ENCODE measurements around the gene TMEM204. TPM values are rescaled to one million over a fixed set of nuclear protein-coding genes. Genes with fewer than 3 reads are reported as not detected.

The TMEM204 gene
- total RNA-seq, 1 experiment from 2014 or later = 0.42 TPM

DNA sequence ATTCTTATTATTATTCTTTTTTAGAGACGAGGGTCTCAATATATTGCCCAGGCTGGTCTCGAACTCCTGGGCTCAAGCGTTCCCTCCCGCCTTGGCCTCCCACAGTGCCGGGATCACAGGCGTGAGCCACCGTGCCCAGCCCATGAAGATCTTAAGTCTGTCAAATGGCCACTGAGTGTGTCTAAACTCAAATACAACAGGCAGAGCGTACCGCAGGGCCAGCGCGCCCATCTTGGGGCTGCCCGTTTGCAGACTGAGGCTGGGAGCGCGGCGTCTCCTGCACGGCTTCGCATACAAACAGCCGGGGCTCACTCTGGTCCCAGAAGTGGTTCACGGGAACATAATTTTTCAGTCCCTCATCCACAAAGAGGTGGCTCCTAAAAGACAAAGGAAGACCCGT, 30.3 kb downstream of the TMEM204 start:
- Histone ChIP-seq H3K27me3 (ENCODE audit: control insufficient read depth, insufficient read depth, low read length) (no peaks in the 10 kb centered on the region), H3K4me3 (ENCODE audit: insufficient read depth, low read depth, low read length) (no peak overlapping the region), H3K36me3 (replicated peaks; ENCODE audit: control insufficient read depth, insufficient read depth, low read length) (peaks cover 4% of the 10 kb centered on the region)
- DNase-seq = no peak

DNA sequence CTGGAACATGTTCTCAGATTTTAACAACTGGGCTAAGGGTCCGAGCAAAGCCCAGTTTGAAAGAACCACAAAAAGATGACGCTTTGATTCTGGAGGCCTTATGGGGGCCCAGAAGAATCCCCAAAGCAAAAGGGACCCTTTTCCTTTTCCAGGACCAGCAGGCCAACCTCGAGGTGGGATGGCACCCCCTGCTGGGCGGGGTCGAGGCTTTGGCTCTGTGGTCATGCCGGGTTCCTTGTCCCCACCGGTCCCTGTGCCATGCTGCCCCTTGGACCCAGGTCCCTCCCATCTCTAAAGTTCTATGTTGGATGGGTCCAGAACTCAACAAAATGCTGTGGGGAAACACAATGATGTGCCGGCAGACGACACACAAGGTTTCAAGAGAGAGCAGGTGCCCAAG, 30.9 kb downstream of the TMEM204 start:
- Histone ChIP-seq H3K4me3 (ENCODE audit: insufficient read depth, low read depth, low read length) (no peak overlapping the region), H3K36me3 (replicated peaks; ENCODE audit: control insufficient read depth, insufficient read depth, low read length) (peaks cover 4% of the 10 kb centered on the region), H3K27me3 (ENCODE audit: control insufficient read depth, insufficient read depth, low read length) (no peaks in the 10 kb centered on the region)
- DNase-seq = no peak

DNA sequence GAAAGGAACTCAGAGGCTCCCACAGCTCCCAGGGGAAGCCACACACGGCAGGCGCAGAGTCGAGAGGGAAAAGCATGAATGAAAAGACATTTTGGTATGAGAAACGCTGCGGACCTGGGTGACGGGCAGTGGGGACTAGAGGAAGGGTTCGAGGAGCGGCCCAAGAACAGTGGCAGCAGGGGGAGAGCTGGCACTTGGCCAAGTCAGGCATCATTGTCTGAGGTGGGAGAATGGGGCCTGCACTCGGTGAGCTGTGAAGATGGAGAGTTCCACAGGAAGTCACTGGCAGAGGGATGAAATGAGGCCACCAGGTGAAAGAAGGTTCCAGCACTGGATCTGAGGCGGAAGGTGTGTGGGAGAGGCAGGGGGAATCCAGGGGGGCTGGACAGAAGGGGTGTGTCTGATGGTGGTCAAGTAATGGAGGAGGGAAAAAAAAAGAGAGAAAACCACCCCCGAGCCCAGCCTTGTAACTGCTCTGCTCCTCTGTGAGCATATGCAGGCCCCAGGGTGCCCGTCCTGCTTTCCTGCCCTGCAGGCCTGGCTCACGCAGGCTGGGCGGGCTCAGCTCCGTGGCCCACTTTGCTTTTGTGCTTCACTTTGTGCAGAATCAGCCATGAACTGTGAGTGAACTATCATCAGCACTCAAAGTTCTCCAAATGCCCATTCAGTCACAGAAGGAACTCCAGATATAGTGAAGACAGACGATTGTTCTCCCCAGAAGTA, 31.8 kb downstream of the TMEM204 start:
- no peak for DNase-seq
- H3K27me3 ChIP-seq (ENCODE audit: control insufficient read depth, insufficient read depth, low read length) = no peaks in the 10 kb centered on the region
- peaks cover 4% of the 10 kb centered on the region for H3K36me3 ChIP-seq (replicated peaks; ENCODE audit: control insufficient read depth, insufficient read depth, low read length)
- H3K4me3 ChIP-seq (ENCODE audit: insufficient read depth, low read depth, low read length) = no peak overlapping the region

DNA sequence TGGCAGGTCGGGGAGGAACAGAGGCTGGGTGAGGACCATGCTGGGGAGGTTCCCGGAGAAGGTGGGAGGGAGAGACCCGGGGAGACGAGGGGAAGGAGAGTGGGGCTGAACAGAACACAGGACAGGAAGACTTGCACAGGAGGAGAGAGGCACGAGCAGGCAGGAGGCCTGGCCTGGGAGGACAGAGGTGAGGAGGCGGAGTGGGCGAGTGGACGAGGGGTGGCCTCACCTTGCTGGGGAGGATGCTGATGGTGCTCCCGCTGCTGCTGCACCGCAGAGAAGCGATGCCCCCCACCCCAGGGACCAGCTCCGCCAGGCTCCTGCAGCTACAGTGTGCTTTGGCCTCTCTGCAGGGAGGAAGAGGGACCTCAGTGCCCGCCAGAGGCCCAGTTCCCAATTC, 34.5 kb downstream of the TMEM204 start:
- H3K36me3 ChIP-seq (replicated peaks; ENCODE audit: control insufficient read depth, insufficient read depth, low read length) = no peaks in the 10 kb centered on the region
- no peak for DNase-seq
- H3K4me3 ChIP-seq (ENCODE audit: insufficient read depth, low read depth, low read length) = no peak overlapping the region
- no peaks in the 10 kb centered on the region for H3K27me3 ChIP-seq (ENCODE audit: control insufficient read depth, insufficient read depth, low read length)

DNA sequence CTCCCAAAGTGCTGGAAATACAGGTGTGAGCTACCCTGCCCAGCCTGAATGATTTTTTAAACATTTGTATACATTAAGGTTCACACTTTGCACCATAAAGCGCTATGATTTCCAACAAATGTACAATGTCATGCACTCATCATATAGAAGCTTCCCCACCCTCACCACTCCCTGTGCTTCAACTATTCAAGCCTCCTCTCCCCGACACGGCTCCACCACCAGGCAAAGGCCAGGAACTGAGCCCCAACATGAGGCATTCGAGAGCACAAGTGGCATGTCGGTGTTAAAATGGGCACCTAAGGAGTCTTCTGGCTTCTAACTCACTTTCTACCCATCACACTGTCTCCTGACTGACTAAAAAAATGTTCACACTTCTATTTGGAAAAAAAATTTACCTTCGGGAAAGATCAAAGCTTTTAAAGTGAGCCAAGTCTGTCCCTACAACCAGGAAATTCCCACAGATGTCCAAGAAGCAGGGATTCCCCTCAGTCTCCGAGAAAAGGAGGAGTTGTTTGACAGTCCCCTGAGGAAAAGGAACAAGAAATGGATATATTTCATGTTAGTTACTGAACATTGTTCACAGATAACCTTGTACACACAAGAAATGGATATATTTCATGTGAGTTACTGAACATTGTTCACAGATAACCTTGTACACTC, 37.7 kb downstream of the TMEM204 start:
- Histone ChIP-seq H3K36me3 (replicated peaks; ENCODE audit: control insufficient read depth, insufficient read depth, low read length) (no peaks in the 10 kb centered on the region), H3K4me3 (ENCODE audit: insufficient read depth, low read depth, low read length) (no peak overlapping the region), H3K27me3 (ENCODE audit: control insufficient read depth, insufficient read depth, low read length) (no peaks in the 10 kb centered on the region)
- DNase-seq = no peak

DNA sequence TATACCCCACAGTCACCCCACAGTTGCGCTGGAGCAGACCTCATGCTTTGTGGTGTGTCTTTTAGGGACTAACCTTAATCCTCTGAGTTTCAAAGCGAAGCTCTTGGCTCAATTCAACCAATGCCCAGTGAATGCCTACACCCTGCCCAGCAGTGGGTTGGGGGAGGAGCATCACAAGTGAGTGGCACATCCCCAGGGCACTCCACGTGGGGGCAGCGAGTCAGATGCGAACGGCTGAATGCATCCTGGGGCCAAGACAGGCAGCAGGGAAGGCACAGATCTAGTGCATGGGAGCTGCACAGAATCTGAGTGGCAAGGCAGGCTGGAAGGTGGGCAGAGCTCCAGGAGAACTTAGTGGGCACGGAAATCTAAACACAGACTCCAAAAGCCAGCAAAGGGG, 39.2 kb downstream of the TMEM204 start:
- H3K4me3 ChIP-seq (ENCODE audit: insufficient read depth, low read depth, low read length) = no peak overlapping the region
- DNase-seq = no peak
- H3K36me3 ChIP-seq (replicated peaks; ENCODE audit: control insufficient read depth, insufficient read depth, low read length) = no peaks in the 10 kb centered on the region; the same call in 1 of the 2 replicates
- no peaks in the 10 kb centered on the region for H3K27me3 ChIP-seq (ENCODE audit: control insufficient read depth, insufficient read depth, low read length)

DNA sequence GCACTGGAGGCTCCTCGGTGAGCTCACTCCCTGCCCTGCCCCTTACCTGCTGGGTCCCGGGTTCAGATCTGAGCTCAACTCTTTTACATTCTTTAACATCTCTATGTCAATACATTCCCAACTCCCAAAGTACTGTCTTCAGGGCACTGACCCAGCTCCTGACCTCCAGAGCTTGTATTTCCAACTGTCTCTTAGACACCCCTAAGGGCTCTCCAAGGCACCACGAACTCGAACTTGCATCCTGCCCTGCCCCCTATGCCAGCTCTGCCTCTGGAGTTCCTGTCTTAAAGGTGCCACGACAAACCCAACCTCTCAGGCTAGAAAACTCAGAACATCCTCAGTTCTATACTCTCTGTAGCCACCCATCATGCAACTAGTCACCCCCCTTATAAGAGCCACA, 39.8 kb downstream of the TMEM204 start:
- DNase-seq = no peak
- no peak overlapping the region for H3K4me3 ChIP-seq (ENCODE audit: insufficient read depth, low read depth, low read length)
- H3K27me3 ChIP-seq (ENCODE audit: control insufficient read depth, insufficient read depth, low read length) = no peaks in the 10 kb centered on the region
- H3K36me3 ChIP-seq (replicated peaks; ENCODE audit: control insufficient read depth, insufficient read depth, low read length) = no peaks in the 10 kb centered on the region; the same call in 1 of the 2 replicates

DNA sequence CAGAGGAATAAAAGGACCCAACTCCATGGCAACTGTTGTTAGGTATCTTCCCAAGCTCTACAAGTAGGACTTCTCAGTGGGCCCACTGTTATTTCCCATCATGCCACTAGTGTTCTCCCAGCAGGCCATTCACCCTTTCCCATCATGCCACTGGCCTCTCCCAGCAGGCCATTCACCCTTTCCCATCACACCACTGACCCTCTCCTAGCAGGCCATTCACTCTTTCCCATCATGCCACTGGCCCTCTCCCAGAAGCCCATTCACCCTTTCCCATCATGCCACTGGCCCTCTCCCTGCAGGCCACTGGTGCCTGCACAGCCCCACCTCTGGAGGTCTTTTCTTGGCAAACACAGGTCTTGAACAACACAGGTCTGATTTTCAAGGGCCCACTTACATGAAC, 42.1 kb downstream of the TMEM204 start:
- Histone ChIP-seq H3K27me3 (ENCODE audit: control insufficient read depth, insufficient read depth, low read length) (no peaks in the 10 kb centered on the region), H3K4me3 (ENCODE audit: insufficient read depth, low read depth, low read length) (no peak overlapping the region), H3K36me3 (replicated peaks; ENCODE audit: control insufficient read depth, insufficient read depth, low read length) (peaks cover 2% of the 10 kb centered on the region)
- no peak for DNase-seq

DNA sequence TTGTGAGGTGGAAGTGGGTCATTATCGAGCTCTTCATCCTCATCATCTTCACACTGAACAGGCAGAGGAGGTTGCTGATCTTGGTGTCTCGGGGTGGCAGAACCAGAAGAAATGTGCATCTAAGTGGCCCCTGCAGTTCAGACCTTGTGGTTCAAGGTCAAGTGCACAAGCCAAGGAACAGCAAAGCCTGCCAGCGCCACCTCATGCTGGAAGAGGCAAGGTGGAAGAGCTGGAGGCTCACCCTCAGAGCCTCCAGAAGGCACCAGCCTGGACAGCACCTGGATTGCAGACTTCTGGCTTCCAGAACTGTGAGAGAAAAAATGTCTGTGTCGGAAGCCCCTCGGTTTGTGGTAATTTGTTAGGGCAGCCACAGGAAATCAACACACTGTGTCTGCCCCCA, 45.7 kb downstream of the TMEM204 start:
- Histone ChIP-seq H3K36me3 (replicated peaks; ENCODE audit: control insufficient read depth, insufficient read depth, low read length) (peaks cover 2% of the 10 kb centered on the region), H3K4me3 (ENCODE audit: insufficient read depth, low read depth, low read length) (no peak overlapping the region), H3K27me3 (ENCODE audit: control insufficient read depth, insufficient read depth, low read length) (no peaks in the 10 kb centered on the region)
- no peak for DNase-seq

DNA sequence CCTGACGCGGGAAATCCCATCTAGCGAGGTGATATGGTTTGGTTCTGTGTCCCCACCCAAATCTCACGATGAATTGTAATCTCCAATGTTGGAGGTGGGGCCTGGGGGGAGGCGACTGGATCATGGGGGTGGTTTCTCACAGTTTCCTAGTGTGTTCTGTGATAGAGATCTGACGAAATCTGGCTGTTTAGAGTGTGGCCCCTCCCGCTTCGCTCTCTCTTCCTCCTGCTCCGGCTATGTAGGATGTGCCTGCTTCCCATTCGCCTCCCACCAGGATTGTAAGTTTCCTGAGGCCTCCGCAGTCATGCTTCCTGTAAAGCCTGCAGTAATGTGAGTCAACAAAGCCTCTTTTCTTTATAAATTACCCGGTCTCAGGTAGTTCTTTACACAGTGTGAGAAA, 46.8 kb downstream of the TMEM204 start:
- H3K36me3 ChIP-seq (replicated peaks; ENCODE audit: control insufficient read depth, insufficient read depth, low read length) = peaks cover 2% of the 10 kb centered on the region
- no peaks in the 10 kb centered on the region for H3K27me3 ChIP-seq (ENCODE audit: control insufficient read depth, insufficient read depth, low read length)
- H3K4me3 ChIP-seq (ENCODE audit: insufficient read depth, low read depth, low read length) = no peak overlapping the region
- DNase-seq = no peak

DNA sequence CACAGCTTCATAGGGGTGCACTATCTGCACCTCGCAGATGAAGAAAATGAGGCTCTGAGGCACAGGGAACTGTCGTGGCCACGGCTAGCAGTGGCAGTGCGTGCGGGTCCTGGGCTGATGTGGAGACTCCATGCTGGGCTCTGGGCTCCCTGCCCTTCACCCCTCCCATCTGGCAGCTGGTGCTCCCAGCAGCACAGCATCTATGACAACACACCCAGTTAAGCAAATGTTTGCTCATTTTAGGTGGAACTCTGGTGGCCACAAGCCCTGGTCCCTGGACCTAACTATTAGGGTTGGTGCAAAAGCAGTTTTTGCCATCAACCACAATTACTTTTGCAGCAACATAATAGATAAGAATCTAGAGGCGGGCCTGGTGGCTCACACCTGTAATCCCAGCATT, 47.5 kb downstream of the TMEM204 start:
- no peak overlapping the region for H3K4me3 ChIP-seq (ENCODE audit: insufficient read depth, low read depth, low read length)
- H3K27me3 ChIP-seq (ENCODE audit: control insufficient read depth, insufficient read depth, low read length) = no peaks in the 10 kb centered on the region
- peaks cover 2% of the 10 kb centered on the region for H3K36me3 ChIP-seq (replicated peaks; ENCODE audit: control insufficient read depth, insufficient read depth, low read length)
- DNase-seq = no peak

DNA sequence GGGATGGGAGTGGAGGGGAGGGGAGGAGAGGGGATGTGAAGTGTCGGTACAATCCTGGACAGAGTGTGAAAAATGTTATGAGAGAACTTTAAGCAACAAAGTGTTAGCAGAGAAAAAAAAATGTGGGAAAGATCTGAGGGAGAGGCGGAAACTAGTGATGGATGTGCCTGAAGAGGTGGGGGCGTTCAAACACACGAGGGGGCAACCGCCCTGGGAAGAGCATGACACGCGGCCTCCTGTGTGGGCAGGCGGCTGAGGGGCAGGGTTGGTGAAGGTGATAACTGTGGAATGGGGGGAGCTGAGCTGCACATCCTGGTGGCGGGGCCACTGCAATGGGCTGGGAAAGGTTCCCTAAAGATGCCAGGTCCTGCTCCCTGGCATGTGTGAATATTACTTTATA, 48.3 kb downstream of the TMEM204 start:
- Histone ChIP-seq H3K36me3 (replicated peaks; ENCODE audit: control insufficient read depth, insufficient read depth, low read length) (peaks cover 2% of the 10 kb centered on the region), H3K27me3 (ENCODE audit: control insufficient read depth, insufficient read depth, low read length) (no peaks in the 10 kb centered on the region), H3K4me3 (ENCODE audit: insufficient read depth, low read depth, low read length) (no peak overlapping the region)
- no peak for DNase-seq

DNA sequence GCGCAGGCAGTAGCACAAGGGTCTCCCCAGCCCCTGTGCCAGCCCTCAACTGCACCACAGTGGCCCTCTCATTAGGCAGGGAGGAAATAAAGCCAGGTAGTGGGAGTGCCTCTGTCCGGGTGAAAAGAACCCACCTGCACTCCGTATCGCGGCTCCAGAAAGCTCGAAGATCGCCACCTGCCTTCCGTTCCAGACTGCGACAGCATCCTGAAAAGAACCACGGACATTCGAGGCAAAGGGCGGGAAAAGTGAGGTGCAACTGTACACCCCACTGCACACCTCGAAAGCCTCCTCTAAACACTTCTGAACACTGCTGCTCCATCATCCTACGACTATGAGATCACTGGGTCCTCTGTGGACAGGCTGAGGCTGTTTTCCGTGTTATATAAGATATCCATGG, 49.7 kb downstream of the TMEM204 start:
- Histone ChIP-seq H3K4me3 (ENCODE audit: insufficient read depth, low read depth, low read length) (no peak overlapping the region), H3K27me3 (ENCODE audit: control insufficient read depth, insufficient read depth, low read length) (no peaks in the 10 kb centered on the region), H3K36me3 (replicated peaks; ENCODE audit: control insufficient read depth, insufficient read depth, low read length) (peaks cover 4% of the 10 kb centered on the region)
- DNase-seq = peak; percentile 71

DNA sequence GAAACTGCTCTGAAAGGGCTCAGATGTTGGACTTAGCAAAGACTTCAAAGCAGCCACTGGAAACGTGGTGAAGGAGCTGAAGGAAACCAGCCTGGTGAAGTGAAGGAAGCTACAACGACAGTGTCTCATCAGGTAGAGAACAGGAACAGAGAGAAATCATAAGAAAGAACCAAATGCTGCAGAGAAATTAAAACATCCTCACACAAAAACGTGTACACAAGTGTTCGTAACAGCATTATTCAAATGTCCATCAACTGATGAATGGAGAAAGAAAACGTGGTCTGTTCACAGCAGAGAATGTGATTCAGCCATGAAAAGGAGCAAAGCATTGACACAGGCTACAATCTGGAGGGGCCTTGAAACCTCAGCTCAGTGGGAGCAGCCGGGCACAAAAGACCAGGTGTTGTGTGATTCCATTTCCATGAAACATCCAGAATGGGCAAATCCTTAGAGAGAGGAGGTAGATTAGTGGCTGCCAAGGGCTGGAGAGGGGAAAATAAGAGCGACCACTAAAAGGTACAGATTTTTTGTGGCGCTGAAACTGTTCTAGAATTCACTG, 51.5 kb downstream of the TMEM204 start:
- Histone ChIP-seq H3K4me3 (ENCODE audit: insufficient read depth, low read depth, low read length) (no peak overlapping the region), H3K36me3 (replicated peaks; ENCODE audit: control insufficient read depth, insufficient read depth, low read length) (peaks cover 4% of the 10 kb centered on the region), H3K27me3 (ENCODE audit: control insufficient read depth, insufficient read depth, low read length) (no peaks in the 10 kb centered on the region)
- DNase-seq = no peak

DNA sequence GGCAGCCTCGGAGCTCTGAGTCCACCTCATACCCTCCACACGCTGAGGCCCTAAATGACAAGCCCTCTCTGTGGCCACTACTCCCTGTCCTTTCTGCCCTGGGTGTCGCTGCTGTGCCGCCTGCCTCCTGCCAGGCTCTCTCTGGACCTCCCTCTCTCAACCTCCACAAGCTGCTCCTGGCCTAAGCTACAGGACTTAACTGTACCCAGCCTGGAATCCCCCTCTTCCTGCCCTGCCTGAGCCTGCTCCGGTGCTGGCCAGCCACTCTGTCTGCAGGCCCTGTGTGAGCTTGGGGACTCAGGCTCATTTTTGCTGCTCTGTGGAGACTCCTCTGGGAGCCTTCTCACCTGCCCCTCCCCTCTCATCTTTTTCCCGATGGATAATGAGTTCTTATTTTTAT, 56.9 kb downstream of the TMEM204 start:
- no peaks in the 10 kb centered on the region for H3K27me3 ChIP-seq (ENCODE audit: control insufficient read depth, insufficient read depth, low read length)
- peaks cover 2% of the 10 kb centered on the region for H3K36me3 ChIP-seq (replicated peaks; ENCODE audit: control insufficient read depth, insufficient read depth, low read length)
- no peak for DNase-seq
- no peak overlapping the region for H3K4me3 ChIP-seq (ENCODE audit: insufficient read depth, low read depth, low read length)

Data from H7 (cell line).